Kidney (tissue), 14 donors: ENCODE measurements around the gene NFIA. TPM values are rescaled to one million over a fixed set of nuclear protein-coding genes. Genes with fewer than 3 reads are reported as not detected.

ENCODE experiments used
- DNase-seq, 5 donors: peaks; one replicate each; pipeline ENCODE4 v3.0.0-alpha.2; 2013 to 2020
- FAIRE-seq: peaks from 2 replicates; lab custom pipeline; 2012; peaks lifted over from hg19 to GRCh38; lab: Jason Lieb, UNC
- H3K27ac ChIP-seq, 2 donors: one replicate each; pipeline ENCODE4 v1.7.0; 2013; ENCODE audit warnings: low read depth in 2 of 2, low read length in 2 of 2, inconsistent platforms in 1 of 2
- H3K27me3 ChIP-seq: one replicate; pipeline ENCODE4 v1.7.1; 2013; ENCODE audit warnings: low read length, inconsistent platforms; ENCODE audit not compliant: control insufficient read depth, insufficient read depth
- H3K36me3 ChIP-seq, 3 donors: one replicate each; pipeline versions ENCODE4 v1.7.0 to v1.7.1; 2013; ENCODE audit warnings: low read length in 3 of 3, control low read depth in 1 of 3, inconsistent platforms in 1 of 3; ENCODE audit not compliant: insufficient read depth in 3 of 3, control insufficient read depth in 2 of 3
- H3K4me1 ChIP-seq, 3 donors: one replicate each; pipeline versions ENCODE4 v1.7.0 to v1.7.1; 2013; ENCODE audit warnings: low read length in 3 of 3, inconsistent platforms in 1 of 3, low read depth in 1 of 3; ENCODE audit not compliant: control insufficient read depth in 2 of 3, insufficient read depth in 2 of 3
- H3K4me3 ChIP-seq, 3 donors: one replicate each; pipeline versions ENCODE4 v1.7.0 to v1.8.1; 2013; ENCODE audit warnings: low read length in 3 of 3, control low read depth in 1 of 3, inconsistent platforms in 1 of 3
- H3K9ac ChIP-seq, 3 donors: one replicate each; pipeline versions ENCODE4 v1.7.0 to v1.7.1; 2013; ENCODE audit warnings: low read length in 3 of 3, control low read depth in 1 of 3, inconsistent platforms in 1 of 3
- H3K9me3 ChIP-seq, 3 donors: one replicate each; pipeline versions ENCODE4 v1.7.0 to v1.7.1; 2013; ENCODE audit warnings: low read length in 3 of 3, control low read depth in 1 of 3, inconsistent platforms in 1 of 3; ENCODE audit not compliant: control insufficient read depth in 2 of 3, insufficient read depth in 1 of 3
- intact Hi-C: fragments of 100-400 bp; cut with DNase I; formaldehyde crosslinking; loops from one replicate; pipeline ENCODE4 v1.11.1; 2022
- polyA plus RNA-seq: library from polyadenylated mRNA; stranded (reverse); fragments of 350-450 nt; fragmentation: Illumina TruSeq; extraction: RNeasy Lipid Tissue Mini Kit (QIAGEN cat#74804); gene quantifications from one replicate; pipeline ENCODE4 v1.2.3, GENCODE V29; 2014; ENCODE audit warnings: low read depth, low replicate concordance; ENCODE audit not compliant: insufficient read depth
- total RNA-seq: library from RNA; stranded (reverse); fragmentation: NEBNext Ultra II Directional; extraction: Animal tissue kit (Norgen Biotek cat#: 25700); gene quantifications from one replicate; pipeline ENCODE4 v1.2.1, GENCODE V29; 2021
- TF ChIP-seq, protein P1 (sequence below): IDR thresholded peaks from 3 replicates; pipeline ENCODE4 v1.5.1; 2012; ENCODE audit warnings: mild to moderate bottlenecking, moderate library complexity, borderline replicate concordance; ENCODE audit not compliant: insufficient read depth; ENCODE audit errors: extremely low read depth
- donor health status: control.
- donor health status: control.
- donor health status: control.
- donor health status: control.
- donor health status: control.
- donor health status: DM: yes; HTN: yes; CAD: no.
- donor health status: Normal renal cell carcinoma (clear cell type).

NFIA gene
- total and polyA plus RNA-seq, 2 donors from 2014 or later: 4.8 to 87.5 TPM

DNA sequence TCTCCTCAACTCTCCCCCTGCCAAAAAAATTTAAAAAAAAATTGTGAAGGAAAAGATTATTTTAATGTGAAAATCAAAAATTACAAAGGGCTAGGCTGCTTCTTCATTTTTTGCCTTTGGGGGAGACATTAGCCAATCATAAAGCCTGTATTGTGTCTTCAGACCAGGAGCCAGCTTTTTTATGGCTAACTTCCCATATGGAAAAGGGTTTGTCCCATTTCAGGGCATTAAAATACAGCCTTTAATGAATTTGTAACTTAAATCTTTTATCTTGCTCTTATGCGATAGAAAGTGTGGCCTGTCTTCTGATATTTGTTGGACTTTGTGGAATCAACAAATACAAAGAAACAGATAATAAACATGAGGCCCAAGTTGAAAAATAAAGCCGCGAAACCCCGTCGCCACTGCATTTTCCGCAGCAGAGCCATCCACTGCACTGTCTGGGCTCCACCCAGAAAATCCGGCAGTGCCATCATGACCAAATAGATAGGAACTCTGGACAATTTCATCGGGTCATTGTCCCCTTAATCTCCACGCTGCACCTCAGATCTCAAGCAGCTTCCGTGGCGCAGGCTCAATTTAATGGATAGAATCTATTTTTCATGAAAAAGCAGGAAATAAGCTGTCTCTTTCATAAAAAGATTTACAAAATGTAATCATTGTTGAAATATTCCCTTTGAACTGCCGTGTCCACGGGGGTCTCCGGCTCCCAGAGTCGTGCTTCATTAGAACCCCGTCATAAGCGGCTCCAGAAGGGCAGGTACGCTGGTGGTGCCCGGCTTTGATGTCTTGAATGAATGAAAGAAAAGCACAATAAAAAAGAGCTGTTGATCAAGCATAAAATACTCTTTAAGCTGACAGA lies 365.0 kb downstream of the NFIA start:
- Histone ChIP-seq H3K36me3 (no peaks in the 10 kb centered on the region), H3K9me3 (no peaks in the 10 kb centered on the region), H3K4me1 (peaks cover 22 to 66% (median 29%) of the 10 kb centered on the region in 3 donors), H3K27me3 (no peaks in the 10 kb centered on the region), H3K9ac (no peak overlapping the region), H3K27ac (peak overlapping the region in 1 of 2 donors; percentile 16), H3K4me3 (no peak overlapping the region)
- intact Hi-C loops: no loop called here
- DNase-seq (no peak), FAIRE-seq (no peak)
- TF ChIP-seq, protein P1, sequence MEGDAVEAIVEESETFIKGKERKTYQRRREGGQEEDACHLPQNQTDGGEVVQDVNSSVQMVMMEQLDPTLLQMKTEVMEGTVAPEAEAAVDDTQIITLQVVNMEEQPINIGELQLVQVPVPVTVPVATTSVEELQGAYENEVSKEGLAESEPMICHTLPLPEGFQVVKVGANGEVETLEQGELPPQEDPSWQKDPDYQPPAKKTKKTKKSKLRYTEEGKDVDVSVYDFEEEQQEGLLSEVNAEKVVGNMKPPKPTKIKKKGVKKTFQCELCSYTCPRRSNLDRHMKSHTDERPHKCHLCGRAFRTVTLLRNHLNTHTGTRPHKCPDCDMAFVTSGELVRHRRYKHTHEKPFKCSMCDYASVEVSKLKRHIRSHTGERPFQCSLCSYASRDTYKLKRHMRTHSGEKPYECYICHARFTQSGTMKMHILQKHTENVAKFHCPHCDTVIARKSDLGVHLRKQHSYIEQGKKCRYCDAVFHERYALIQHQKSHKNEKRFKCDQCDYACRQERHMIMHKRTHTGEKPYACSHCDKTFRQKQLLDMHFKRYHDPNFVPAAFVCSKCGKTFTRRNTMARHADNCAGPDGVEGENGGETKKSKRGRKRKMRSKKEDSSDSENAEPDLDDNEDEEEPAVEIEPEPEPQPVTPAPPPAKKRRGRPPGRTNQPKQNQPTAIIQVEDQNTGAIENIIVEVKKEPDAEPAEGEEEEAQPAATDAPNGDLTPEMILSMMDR: no peak

DNA sequence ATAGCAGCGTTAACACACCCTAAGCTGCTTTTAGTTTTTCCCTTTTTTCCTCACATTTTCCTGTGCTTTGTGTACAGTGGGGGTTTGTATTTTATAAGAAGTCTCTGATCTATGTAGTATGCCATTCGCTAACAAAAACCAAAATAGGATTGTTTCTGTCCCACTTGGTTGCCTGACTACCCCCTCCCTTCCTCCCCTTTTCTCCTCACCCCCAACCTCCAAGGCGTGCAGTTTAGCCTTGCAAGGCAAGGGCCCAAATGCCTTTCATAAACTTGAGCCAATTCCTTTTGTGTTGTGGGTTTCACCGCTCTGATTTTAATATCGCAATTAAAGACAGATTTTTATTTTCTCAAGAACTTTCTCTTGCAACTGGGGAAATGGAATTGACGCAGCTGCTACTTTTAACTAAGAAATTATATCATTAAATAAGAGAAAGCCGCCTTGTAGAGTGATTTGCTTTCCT lies 365.6 kb downstream of the NFIA start:
- Histone ChIP-seq H3K4me3 (no peak overlapping the region), H3K9me3 (no peaks in the 10 kb centered on the region), H3K27me3 (no peaks in the 10 kb centered on the region), H3K4me1 (peaks cover 29 to 69% (median 33%) of the 10 kb centered on the region in 3 donors), H3K9ac (no peak overlapping the region), H3K27ac (peak overlapping the region; percentile 52 to 72), H3K36me3 (no peaks in the 10 kb centered on the region)
- FAIRE-seq (no peak), DNase-seq (peak in 1 of 5 donors; percentile 56)
- intact Hi-C loops: no loop called here
- TF ChIP-seq, protein P1: no peak

DNA sequence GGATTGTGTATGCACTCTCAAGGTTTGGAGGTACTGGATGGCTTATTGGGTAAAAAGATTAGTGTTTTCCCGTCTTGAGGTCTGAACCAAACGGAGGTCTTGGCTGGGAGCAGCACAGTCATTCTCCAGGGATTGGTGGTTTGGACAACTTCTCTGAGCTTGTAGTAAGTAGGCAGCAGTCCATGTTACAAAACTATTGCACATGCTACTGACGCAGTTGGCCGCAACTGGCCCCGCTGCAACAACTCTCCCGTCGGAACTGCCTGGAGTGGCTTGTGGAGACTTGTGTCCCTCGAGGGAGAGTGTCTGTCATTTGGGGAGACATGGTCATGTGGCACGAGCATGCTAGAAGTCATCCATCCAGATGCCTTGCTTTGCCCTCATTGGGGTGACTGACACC lies 366.6 kb downstream of the NFIA start:
- Histone ChIP-seq H3K4me1 (peaks cover 35 to 67% (median 38%) of the 10 kb centered on the region in 3 donors), H3K36me3 (no peaks in the 10 kb centered on the region), H3K27me3 (no peaks in the 10 kb centered on the region), H3K9ac (no peak overlapping the region), H3K9me3 (no peaks in the 10 kb centered on the region), H3K4me3 (no peak overlapping the region), H3K27ac (peak overlapping the region; percentile 54 to 72)
- FAIRE-seq: no peak
- TF ChIP-seq, protein P1: no peak
- peak in 2 of 5 donors; percentile 44 to 93 for DNase-seq
- intact Hi-C loops: no loop called here
